Keratinocyte (primary cell): Measurements from ENCODE around the gene KCNC3. TPM values are rescaled to one million over a fixed set of nuclear protein-coding genes. Genes with fewer than 3 reads are reported as not detected.
A peak's percentile ranks its signal among the peaks of the same experiment; 100 is the strongest.

Source experiments
- DNase-seq: peaks from one replicate; pipeline ENCODE4 v3.0.0-alpha.2; 2011; ENCODE audit warnings: low read depth, missing footprints, low spot score
- FAIRE-seq: peaks from 2 replicates; lab custom pipeline; 2011; peaks lifted over from hg19 to GRCh38; lab: Jason Lieb, UNC
- H2AFZ ChIP-seq: 2 replicates; pipeline ENCODE4 v1.6.0; 2012; ENCODE audit warnings: low read length, control low read depth, inconsistent platforms; ENCODE audit not compliant: control insufficient read depth
- H3K27ac ChIP-seq: 2 replicates; pipeline ENCODE4 v1.5.1; 2011; ENCODE audit warnings: low read length; ENCODE audit not compliant: control insufficient read depth, insufficient read depth
- H3K27me3 ChIP-seq: 3 replicates; pipeline ENCODE4 v1.6.0; 2011; ENCODE audit warnings: low read length; ENCODE audit not compliant: control insufficient read depth, insufficient read depth; ENCODE audit errors: extremely low read depth
- H3K36me3 ChIP-seq, 2 experiments: 2 replicates in 1 of 2; 3 replicates in 1 of 2; pipeline ENCODE4 v1.5.1; 2011; ENCODE audit warnings: low read length in 2 of 2, mild to moderate bottlenecking in 1 of 2; ENCODE audit not compliant: control insufficient read depth in 2 of 2, insufficient read depth in 2 of 2; ENCODE audit errors: extremely low read depth in 1 of 2
- H3K4me1 ChIP-seq: 3 replicates; pipeline ENCODE4 v1.5.1; 2011; ENCODE audit warnings: low read length; ENCODE audit not compliant: control insufficient read depth, insufficient read depth; ENCODE audit errors: extremely low read depth
- H3K4me2 ChIP-seq: 3 replicates; pipeline ENCODE4 v1.6.0; 2011; ENCODE audit warnings: low read depth, low read length; ENCODE audit not compliant: control insufficient read depth, insufficient read depth; ENCODE audit errors: extremely low read depth
- H3K4me3 ChIP-seq, 3 experiments: fragments of 200-600 bp in 1 of 3; sonication (generic) in 1 of 3; 2 replicates in 2 of 3; 3 replicates in 1 of 3; pipeline ENCODE4 v1.5.1; 2011 to 2016; ENCODE audit warnings: low read length in 3 of 3, mild to moderate bottlenecking in 3 of 3, control low read depth in 2 of 3, inconsistent platforms in 1 of 3, low read depth in 1 of 3, mixed read lengths in 1 of 3, mixed run types in 1 of 3, moderate library complexity in 1 of 3; ENCODE audit not compliant: control insufficient read depth in 2 of 3, insufficient read depth in 2 of 3; ENCODE audit errors: extremely low read depth in 1 of 3
- H3K79me2 ChIP-seq: 2 replicates; pipeline ENCODE4 v1.6.0; 2012; ENCODE audit warnings: low read length; ENCODE audit not compliant: control insufficient read depth, insufficient read depth
- H3K9ac ChIP-seq: 3 replicates; pipeline ENCODE4 v1.6.0; 2011; ENCODE audit warnings: low read length; ENCODE audit not compliant: control insufficient read depth, insufficient read depth; ENCODE audit errors: extremely low read depth
- H3K9me1 ChIP-seq: 3 replicates; pipeline ENCODE4 v1.6.0; 2011; ENCODE audit warnings: low read length; ENCODE audit not compliant: control insufficient read depth, insufficient read depth; ENCODE audit errors: extremely low read depth
- H3K9me3 ChIP-seq: 2 replicates; pipeline ENCODE4 v1.5.1; 2012; ENCODE audit warnings: low read depth, low read length; ENCODE audit not compliant: control insufficient read depth
- H4K20me1 ChIP-seq: 3 replicates; pipeline ENCODE4 v1.6.0; 2011; ENCODE audit warnings: low read length; ENCODE audit not compliant: control insufficient read depth, insufficient read depth; ENCODE audit errors: extremely low read depth
- CTCF ChIP-seq, 3 experiments: IDR thresholded peaks in 1 of 3; conservative IDR thresholded peaks in 1 of 3; optimal IDR thresholded peaks in 1 of 3; 2 replicates in 2 of 3; 3 replicates in 1 of 3; pipeline versions ENCODE3 to v1.5.1; 2011; ENCODE audit warnings: low read length in 3 of 3, mild to moderate bottlenecking in 3 of 3, moderate library complexity in 2 of 3, control low read depth in 1 of 3, inconsistent platforms in 1 of 3; ENCODE audit not compliant: insufficient read depth in 2 of 3; ENCODE audit errors: extremely low read depth in 1 of 3
- EZH2 ChIP-seq: IDR thresholded peaks from one replicate; pipeline ENCODE4 v1.6.1; 2012; ENCODE audit warnings: inconsistent platforms, mild to moderate bottlenecking, low read length, moderate library complexity
- dilution Hi-C: fragments of 300-500 bp; cut with MboI; formaldehyde crosslinking; loops from one replicate; pipeline ENCODE4 v1.7.0; 2020; ENCODE audit warnings: low sequenced_read_pairs; ENCODE audit not compliant: extremely low pct_ligation_motif_present
- polyA plus RNA-seq, 5 experiments: library from polyadenylated mRNA; depleted of rRNA in 3 of 5; stranded (reverse) in 3 of 5; stranded (forward) in 1 of 5; unstranded in 1 of 5; fragments of >200 nt; gene quantifications; 1 replicate in 1 of 5; 2 replicates in 3 of 5; 3 replicates in 1 of 5; pipeline versions ENCODE4 v1.2.1 to v1.2.3, GENCODE V29; 2011 to 2012; ENCODE audit warnings: missing spikeins in 2 of 5, low read depth in 1 of 5, low replicate concordance in 1 of 5

The KCNC3 gene
- polyA plus RNA-seq, 1 donor (not counting 4 experiments of a cell fraction or from before 2014, with no cell fraction given), result 0.01 TPM

- Histone ChIP-seq H4K20me1 (no peaks in the 10 kb centered on the region), H3K36me3 (no peaks in the 10 kb centered on the region), H3K9ac (no peak overlapping the region), H3K9me1 (no peaks in the 10 kb centered on the region), H3K27me3 (peaks cover 65% of the 10 kb centered on the region), H3K27ac (no peak overlapping the region), H3K79me2 (no peaks in the 10 kb centered on the region), H3K4me1 (no peaks in the 10 kb centered on the region), H3K4me2 (no peak overlapping the region), H3K9me3 (peaks cover 7% of the 10 kb centered on the region), H2AFZ (no peak overlapping the region), H3K4me3 (no peak overlapping the region)
- peak; percentile 59 for TF ChIP-seq EZH2
- TF ChIP-seq CTCF (optimal IDR thresholded peaks at IDR 0.05 in 1 of 3, IDR thresholded peaks at IDR 0.05 in 1 of 3, conservative IDR thresholded peaks at IDR 0.05 in 1 of 3; ENCODE audit: extremely low read depth in 1 of 3, insufficient read depth in 2 of 3, low read length in 3 of 3), result no peak
- dilution Hi-C loops, result no loop called here
- DNase-seq (no peak), FAIRE-seq (no peak)
These were observed 1.5 kb downstream of the KCNC3 start for GRCh38 chr19:50327461-50328223.

DNA sequence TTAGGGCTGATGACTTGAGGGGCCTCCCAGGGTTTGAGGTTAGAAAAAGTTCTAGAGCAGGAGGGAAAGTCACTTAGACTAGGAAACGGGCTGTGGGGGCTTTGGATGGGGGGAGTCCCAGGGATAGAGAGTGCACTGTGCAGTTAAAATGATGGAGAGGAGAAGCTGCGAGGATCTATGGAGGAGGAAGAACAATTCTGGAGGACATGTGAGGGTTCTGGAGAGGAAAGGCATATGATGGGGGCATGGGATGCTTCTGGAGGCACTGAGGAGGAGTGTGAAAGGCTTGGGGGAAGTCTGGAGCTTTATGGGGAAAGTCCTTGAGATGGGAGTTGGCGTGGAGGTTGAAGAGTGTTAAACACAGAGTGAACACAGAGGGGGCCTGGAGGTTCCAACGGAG, 2.2 kb downstream of the KCNC3 start:
- Histone ChIP-seq H2AFZ (no peak overlapping the region), H3K9me1 (no peaks in the 10 kb centered on the region), H3K36me3 (no peaks in the 10 kb centered on the region), H3K4me1 (no peaks in the 10 kb centered on the region), H3K4me2 (no peak overlapping the region), H3K4me3 (no peak overlapping the region), H3K9ac (no peak overlapping the region), H3K27me3 (peaks cover 58% of the 10 kb centered on the region), H3K9me3 (peaks cover 7% of the 10 kb centered on the region), H3K27ac (no peak overlapping the region), H3K79me2 (no peaks in the 10 kb centered on the region), H4K20me1 (no peaks in the 10 kb centered on the region)
- TF ChIP-seq EZH2 (peak; percentile 40), CTCF (optimal IDR thresholded peaks at IDR 0.05 in 1 of 3, IDR thresholded peaks at IDR 0.05 in 1 of 3, conservative IDR thresholded peaks at IDR 0.05 in 1 of 3; ENCODE audit: extremely low read depth in 1 of 3, insufficient read depth in 2 of 3, low read length in 3 of 3) (no peak)
- DNase-seq (no peak), FAIRE-seq (no peak)
- dilution Hi-C loops, result no loop called here
